Stimulated activated CD4-positive, alpha-beta T cell treated with anti-CD3 and anti-CD28 coated beads, Interleukin-15, amount 100 ng/mL, for 1 hour (primary cell): ENCODE data around the gene UBD.

Experiments
- DNase-seq, 2 donors: peaks; one replicate each; pipeline ENCODE4 v3.0.0-alpha.2; 2020; ENCODE audit warnings: low read depth in 1 of 2, low spot score in 1 of 2

UBD gene

DNA sequence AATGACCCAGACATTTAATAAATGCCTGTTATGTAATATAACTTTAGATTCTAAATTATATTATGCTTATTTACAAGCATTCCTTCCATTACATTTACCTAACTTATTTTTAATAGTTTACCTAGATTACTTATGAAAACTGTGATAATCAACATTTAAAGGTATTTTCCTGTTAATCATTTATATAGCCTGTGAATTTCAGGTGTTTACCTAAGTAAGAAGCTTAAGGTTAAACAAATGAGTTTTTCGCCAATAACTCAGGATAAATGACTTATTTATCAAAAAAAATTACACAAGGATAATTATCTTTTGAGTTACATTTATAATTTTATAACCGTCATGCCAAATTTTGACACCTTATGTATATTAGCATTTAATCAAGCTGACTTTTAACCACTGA lies 35.5 kb downstream of the UBD start:
- no peak for DNase-seq

DNA sequence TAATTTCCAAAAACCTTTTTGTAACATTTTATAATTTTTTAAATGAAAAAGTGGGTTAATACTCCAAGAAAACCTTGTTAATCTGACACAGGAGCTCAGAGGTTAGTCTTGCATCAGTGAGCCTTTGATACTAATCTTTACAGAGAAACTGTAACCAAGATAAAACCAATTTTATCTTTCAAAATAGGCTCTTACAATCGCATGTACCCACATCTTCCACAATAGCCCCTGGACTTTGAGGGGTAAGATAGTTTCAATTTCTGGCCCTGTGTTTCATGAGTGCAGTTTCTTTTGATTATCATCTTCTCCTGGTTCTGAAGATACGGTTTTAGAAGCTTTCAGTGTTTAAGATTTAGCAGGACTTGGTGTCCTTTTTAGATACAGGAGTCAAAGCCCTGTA lies 37.3 kb downstream of the UBD start:
- no peak for DNase-seq

DNA sequence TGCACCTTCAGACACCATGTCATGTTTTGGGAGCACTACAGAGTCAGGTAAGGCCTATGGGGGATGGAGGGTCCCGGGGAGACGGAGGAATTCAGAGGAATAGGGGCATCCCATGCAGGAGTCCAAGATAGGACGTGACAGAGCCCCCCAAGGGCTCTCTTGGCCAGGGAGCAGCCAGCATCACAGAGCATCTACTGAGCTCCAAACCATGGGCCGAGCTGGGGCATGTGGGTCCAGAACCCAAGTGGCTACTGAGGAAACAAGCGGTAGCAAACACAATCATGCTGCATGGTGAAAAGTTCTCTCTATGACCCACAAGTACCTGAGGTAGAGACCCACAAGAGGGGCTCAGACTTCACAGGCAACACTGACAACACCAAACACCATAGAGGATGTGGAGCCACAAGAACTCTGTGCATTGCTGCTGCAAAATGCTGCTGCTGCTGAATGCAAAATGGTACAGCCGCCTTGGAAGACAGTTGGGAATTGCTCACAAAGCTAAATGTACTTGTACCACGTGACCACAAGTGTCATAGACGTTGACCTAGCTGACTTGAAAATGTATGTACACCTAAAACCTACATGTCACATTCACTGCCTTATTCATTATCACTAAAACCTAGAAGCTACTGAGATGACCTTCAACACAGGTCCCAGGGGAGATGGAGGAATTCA lies 38.4 kb downstream of the UBD start:
- DNase-seq: no peak

DNA sequence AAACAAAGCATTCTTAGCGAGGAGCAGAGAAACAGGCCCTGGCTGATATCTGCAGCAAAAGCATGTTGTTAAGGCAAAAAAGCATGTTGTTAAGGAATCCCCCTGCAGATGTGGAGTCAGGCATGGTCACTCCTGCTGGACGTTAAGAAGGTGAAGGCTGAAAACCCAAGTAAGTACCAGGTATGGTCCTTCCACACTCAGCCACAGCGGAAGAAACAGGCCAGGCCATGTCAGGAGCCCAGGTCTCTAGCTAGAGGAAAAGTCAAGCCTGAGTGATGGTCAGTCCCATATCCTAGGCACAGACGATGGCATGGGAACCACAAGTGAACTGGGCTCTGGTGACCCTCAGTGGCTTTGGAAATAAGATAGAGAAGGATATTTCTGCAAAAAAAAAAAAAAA lies 39.3 kb downstream of the UBD start:
- DNase-seq: no peak

DNA sequence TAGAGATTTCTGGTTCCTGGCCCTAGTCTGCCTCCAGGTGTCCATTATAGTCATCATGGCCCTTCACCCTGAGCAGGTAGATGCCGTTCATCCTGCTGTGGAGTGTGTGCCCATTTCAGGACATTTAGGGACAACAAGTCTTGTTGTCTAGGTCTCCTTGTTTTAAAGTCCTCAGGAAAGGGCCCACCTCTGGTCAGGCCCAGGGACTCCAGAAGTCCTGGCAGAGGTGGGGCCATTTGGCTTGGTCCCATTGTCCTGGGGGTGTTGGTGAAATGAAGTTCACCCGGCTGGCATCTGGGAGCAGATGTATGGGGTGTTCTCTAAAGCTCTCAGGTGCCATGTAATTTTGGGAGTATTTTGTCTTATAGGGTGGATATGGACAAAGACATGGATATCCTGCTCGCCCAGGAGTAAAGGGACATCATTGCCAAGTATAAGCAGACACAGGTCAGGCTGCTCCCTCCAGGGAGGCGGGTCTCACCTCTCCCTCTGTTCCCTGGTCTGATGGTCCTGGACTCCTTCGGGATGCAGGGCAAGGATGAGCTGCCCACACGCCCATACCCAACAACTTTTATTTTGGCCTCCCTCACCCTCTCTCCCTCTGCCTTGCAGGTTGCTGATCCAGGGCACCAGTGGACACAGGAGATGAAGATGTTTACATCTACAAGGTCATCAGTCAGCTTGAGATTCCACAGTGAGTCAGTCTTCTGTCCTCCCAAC lies 40.1 kb downstream of the UBD start:
- DNase-seq: no peak

DNA sequence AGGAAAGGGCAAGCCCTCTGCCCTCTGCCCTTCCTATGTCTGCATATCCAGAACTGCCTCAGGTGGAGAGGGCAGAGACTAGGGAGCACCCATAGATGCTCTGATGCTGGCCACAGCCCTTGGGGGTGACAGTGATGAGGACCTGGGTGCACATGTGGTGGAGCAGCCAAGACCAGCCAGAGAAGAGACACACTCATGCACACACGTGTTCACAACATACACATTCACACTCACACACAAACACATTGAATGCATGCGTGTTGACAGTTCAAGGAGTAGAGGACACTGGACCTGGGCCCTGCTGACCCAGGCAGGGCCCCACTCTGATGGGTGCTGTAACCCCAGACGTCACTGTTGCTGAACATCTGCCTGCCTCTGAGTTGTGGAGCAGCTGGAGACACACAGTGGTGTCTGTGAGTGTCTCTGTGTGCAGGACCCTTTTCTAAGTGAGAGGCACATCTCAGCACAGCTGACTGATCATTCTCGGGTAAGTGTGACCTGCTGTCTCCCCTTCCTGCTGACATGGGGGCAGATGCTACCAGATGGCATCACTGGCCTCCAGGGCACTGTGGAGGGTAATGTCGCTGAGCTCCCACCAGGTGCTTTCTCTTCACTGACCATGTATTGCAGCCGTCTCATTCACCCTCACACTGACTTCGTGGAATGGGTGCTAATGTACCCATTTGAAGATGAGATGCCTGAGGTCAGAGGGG lies 41.6 kb downstream of the UBD start:
- no peak for DNase-seq

DNA sequence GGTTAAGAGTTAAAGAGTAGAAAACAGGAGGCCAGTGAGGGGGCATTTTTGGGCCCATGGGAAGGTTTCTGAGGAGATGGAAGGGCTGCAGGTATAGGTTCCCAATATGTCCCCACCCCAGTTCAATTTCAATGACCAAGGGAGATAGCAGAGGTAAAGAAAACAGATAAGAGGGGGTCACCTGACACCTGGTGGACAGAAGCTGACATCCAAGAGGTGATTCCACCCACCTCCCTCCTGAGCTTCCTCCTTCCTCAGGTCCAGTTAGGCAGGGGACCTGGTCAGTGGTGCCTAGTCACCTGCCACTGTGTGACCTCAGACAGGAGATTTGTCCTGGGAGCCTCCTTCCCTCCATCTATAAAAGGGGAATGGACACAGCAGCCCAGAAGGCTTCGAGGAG lies 42.3 kb downstream of the UBD start:
- no peak for DNase-seq

DNA sequence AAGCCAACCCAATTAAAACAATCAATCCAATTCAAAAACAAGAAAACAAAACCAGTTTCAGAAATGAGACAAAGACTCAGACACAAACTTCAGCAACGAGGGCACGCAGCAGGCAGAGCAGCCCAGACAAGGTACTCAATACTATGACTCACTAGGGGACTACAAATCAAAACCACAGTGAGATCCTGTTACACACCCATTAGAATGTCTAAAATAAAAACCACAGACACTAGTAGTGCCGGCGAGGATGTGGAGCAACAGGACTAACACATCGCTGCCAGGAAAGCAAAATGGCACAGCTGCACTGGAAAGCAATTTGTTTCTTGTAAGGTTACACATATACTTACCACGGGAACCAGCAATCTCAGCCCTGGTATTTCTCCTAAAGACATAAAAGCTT lies 43.4 kb downstream of the UBD start:
- DNase-seq: no peak

DNA sequence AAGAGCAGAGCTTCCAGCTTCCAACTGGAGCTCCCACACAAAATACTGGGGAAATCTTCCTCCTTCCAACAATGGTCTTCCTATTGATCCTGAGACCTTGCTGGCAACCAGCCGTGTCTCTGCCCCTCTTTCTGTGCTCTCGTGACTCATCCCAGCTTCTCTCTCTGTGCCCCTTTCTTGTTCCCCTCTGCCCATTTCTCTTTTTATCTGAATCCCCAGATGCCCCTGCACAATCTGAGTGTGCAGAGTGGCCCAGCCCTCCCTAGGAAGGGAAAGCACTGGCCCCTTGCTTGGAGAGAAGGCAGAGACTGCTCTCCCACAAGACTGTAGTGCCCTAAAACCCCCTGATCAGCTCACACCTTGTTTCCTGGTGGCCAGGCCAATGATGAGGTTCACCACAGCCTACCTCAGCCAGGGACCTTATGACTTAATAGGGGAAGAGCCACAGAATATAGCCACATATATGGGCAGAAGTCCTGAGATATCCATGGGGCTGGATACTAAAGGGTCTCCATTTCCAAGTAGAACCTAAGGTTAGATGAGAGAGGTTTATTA lies 48.7 kb downstream of the UBD start:
- no peak for DNase-seq

DNA sequence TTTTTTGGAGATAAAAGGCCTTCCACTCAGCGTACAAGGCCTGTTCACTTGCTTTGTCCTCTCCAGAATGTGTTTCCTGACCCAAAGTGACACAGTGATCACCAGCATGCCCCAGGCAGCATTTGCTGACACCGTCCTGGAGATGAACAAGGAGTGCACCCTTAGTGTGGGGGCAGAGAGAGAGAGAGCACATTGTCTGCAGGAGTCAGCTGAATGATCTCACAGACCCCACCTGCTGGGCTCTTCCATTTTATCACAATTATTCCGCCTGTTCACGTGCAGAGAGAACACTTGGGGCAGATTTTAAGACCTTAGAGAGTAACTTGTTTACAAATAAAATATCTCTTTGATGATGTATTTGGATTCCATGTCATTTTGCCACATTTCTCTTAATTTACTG lies 49.3 kb downstream of the UBD start:
- DNase-seq: no peak

DNA sequence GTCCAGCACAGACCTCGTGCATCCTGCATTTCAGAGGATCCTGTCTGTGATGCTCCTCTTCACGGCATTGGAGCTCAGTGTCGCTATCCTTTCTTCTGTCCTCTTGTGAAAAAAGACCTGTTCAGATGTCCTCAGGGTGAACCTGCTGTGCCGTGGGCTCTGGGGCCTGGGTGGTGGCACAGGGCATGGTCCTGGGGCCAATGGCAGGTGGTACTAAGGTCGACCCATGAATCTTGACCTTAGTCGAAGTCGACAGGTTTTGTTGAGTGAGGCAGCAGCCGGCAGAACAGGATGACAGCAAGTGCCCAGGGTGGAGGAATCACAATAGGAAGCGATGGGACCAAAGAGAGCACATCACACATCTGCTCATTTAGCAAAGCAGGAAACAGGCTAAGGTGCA lies 49.8 kb downstream of the UBD start:
- DNase-seq: no peak

DNA sequence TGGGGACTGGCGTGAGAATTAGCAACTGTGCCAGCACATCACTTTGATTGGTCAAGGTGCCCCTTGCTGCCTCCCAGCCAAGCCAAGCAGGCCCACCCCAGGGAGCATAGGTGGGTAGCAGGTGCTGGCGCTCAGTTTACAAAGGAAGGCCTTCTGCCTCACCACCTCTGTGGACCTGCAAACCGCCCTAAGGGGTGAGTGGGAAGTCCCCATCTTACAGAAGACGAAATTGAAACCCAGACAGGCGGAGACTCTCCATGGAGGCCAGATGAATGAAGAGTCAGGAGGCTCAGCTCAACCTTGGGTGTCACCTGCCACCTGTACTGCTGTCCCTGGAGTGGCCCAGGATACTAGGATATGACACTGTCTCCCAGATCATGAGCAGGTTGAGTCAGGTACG lies 50.3 kb downstream of the UBD start:
- no peak for DNase-seq

DNA sequence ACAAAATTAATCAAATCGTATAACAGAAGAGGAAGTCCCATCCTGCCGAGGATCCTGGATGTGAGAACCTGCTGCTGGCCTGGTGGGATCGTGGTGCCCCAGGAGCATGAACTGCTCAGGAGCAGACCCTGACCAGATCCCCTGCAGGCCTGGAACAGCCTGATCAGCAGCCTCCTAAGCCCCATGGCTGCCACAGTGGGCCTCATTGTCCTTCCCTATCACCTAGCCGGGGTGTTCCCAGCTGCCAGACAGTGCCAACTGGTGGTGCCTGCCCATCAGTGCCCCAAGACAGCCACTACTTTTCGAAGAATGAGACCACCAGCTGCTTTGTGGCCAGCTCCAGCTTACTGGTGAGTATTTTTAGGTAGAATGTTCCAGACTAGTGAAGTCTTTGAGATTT lies 52.2 kb downstream of the UBD start:
- no peak for DNase-seq

DNA sequence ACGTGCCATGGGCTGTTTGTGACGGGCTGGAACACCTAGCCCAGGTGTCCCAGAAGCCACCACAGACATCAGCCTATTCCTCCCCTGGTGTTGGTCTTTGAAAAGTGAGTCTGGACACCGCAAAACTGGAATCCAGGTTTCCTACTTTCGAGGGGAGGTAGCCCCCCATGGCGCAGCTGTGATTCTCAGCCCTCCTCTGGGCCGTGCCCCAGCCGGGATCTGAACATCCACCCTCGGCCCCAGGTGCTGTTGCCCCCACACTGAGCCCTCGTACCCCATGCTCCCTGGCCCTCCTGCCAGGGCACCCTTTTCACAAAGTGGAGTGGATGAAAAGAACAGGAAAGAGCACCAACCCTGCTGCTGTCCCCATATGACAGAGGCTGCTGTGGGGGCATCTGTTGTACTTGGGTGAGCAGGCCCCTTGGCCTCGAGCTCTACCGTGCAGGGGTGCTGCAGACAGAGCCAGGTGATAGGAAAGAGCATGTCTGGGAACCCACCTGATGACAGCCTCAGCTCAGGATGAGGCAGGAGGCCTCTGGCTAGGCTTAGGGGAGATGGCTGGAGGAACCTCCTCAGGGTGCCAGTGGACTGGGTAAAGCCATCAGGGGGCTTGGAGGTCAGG lies 53.0 kb downstream of the UBD start:
- no peak for DNase-seq

DNA sequence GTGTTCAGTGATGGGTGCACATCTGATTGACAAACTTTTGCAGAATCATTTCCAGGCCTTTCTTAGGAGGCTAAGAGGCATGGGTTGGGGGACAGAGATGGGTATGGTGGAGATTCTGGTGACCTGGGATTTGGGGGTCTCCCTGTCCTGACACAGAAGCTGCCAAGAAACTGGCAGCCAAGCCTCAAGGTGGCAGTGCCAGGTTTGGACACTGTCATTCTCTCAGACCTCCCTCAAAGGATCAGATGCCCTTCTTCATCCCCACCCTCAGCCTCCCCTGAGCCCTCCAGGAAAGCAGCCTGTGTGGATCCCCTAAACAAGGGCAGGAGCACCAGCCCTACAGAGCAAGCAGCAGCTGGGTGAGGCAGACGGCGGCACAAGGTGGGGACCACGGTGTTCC lies 53.7 kb downstream of the UBD start:
- no peak for DNase-seq
